ENCODE results near the gene RHOT2. TPM values are rescaled to one million over a fixed set of nuclear protein-coding genes. Genes with fewer than 3 reads are reported as not detected.

The RHOT2 gene
- total and polyA plus RNA-seq, 9 of the 15 experiments (the other 6 are each of a cell fraction or from before 2014, with no cell fraction given), result 5.0 to 373 (median 112) TPM

- 97% methylated on average over 39 of the region's 91 CpGs for WGBS (ENCODE audit: insufficient coverage, low coverage, missing lambda C conversion rate)
- ATAC-seq (no peak), FAIRE-seq (no peak), DNase-seq (ENCODE audit: extremely low read depth in 1 of 4, low spot score in 3 of 4) (no peak)
- H3K36me3 ChIP-seq (ENCODE audit: control insufficient read depth, insufficient read depth, low read length), result peaks cover 42% of the 10 kb centered on the region; the same call in 2 of the 3 replicates
- H3K27me3 ChIP-seq (ENCODE audit: control insufficient read depth in 2 of 2, insufficient read depth in 2 of 2, low read length in 2 of 2), result no peaks in the 10 kb centered on the region
- no peak within 1 kb of the TSS for H3K4me2 ChIP-seq (ENCODE audit: insufficient read depth, low read length)
- H3K9me3 ChIP-seq (replicated peaks; ENCODE audit: control insufficient read depth, insufficient read depth, low read depth, low read length), result no peaks in the 10 kb centered on the region
- peaks cover 22% of the 10 kb centered on the region for H3K79me2 ChIP-seq (ENCODE audit: control insufficient read depth, insufficient read depth, low read length)
- H3K9ac ChIP-seq (ENCODE audit: insufficient read depth in 1 of 2, low read depth in 2 of 2, low read length in 2 of 2), result no peak within 1 kb of the TSS
- no peaks in the 10 kb centered on the region for H4K20me1 ChIP-seq (replicated peaks; ENCODE audit: control insufficient read depth, insufficient read depth, low read length)
- no peak within 1 kb of the TSS for H3K4me3 ChIP-seq
- H2AFZ ChIP-seq (ENCODE audit: low read depth, low read length), result no peak within 1 kb of the TSS
- no TSS peak for BruUV-seq (replicated peaks)
- TF ChIP-seq POLR2G (IDR thresholded peaks at IDR 0.05; ENCODE audit: low read depth, low read length), result peak; percentile 64
- TF ChIP-seq HNRNPL (IDR thresholded peaks at IDR 0.05; ENCODE audit: low read depth, low read length), result peak; percentile 91
- TF ChIP-seq NFATC3 (IDR thresholded peaks at IDR 0.05), result no peak
- peak; percentile 98 for TF ChIP-seq ZBTB33 (CRISPR knock-in tag; IDR thresholded peaks at IDR 0.05)
- no peak for TF ChIP-seq GATA2 (CRISPR knock-in tag; IDR thresholded peaks at IDR 0.05)
- peak in 1 of 3 experiments; percentile 77 for TF ChIP-seq YY1 (IDR thresholded peaks at IDR 0.05; ENCODE audit: borderline replicate concordance in 1 of 3, control insufficient read depth in 1 of 3, extremely low read depth in 1 of 3, insufficient read depth in 3 of 3, insufficient read length in 1 of 3, insufficient replicate concordance in 2 of 3, low read depth in 1 of 3, low read length in 2 of 3)
- 0 out of 2 replicates have a peak, but pooled peaks have one; percentile 41 for TF ChIP-seq SUPT5H (IDR thresholded peaks at IDR 0.05)
- no peak for TF ChIP-seq ZEB2 (IDR thresholded peaks at IDR 0.05)
- TF ChIP-seq TFAM (CRISPR knock-in tag; conservative IDR thresholded peaks at IDR 0.05), result no peak
- no peaks in the 10 kb centered on the region for H3K9me1 ChIP-seq (ENCODE audit: control insufficient read depth, insufficient read depth, low read length)
- no peak within 1 kb of the TSS for H3K27ac ChIP-seq (ENCODE audit: extremely low read depth, low read depth, low read length)
- CTCF ChIA-PET (ENCODE audit: low intra/inter-chr PET ratio), result no interaction called here
- peaks cover 0 to 88% of the 10 kb centered on the region in 2 experiments; a peak in 3 of 5 replicates for H3K4me1 ChIP-seq (replicated peaks in 1 of 2; ENCODE audit: control insufficient read depth in 2 of 2, insufficient read depth in 2 of 2, low read length in 2 of 2)
- POLR2A ChIA-PET, result interaction anchor here (0.6 to 0.7 kb wide), 2 partner anchors 10 to 81 kb away, joined by 3 to 4 read pairs; no protein-coding TSS in a partner anchor
- in situ Hi-C loops (cut with MboI) (no loop called here), intact Hi-C loops (cut with micrococcal nuclease) (no loop called here)
Observed at GRCh38 chr16:648781-649589, 18.9 kb upstream of the RHOT2 start, which contains the start of gene WDR90. Gene WDR90 (plus strand): TSS chr16:649365. CDS start chr16:649417, 52 bp downstream.

All from K562 (cell line).